Effector memory CD4-positive, alpha-beta T cell (primary cell): Measurements from ENCODE around the gene ADSS1.

ENCODE experiments used
- DNase-seq, 3 donors: peaks; one replicate each; pipeline ENCODE4 v3.0.0-alpha.2; 2020
- H3K27ac ChIP-seq: 2 replicates; pipeline ENCODE4 v1.7.0; 2013; ENCODE audit warnings: mild to moderate bottlenecking, low read length, moderate library complexity; ENCODE audit not compliant: insufficient read depth, poor library complexity, severe bottlenecking
- H3K27me3 ChIP-seq: replicated peaks from 2 replicates; pipeline ENCODE4 v1.7.0; 2013; ENCODE audit warnings: mild to moderate bottlenecking, low read length; ENCODE audit not compliant: insufficient read depth, control insufficient read depth, poor library complexity, severe bottlenecking
- H3K36me3 ChIP-seq: 2 replicates; pipeline ENCODE4 v1.7.0; 2013; ENCODE audit warnings: mild to moderate bottlenecking, low read length, moderate library complexity; ENCODE audit not compliant: control insufficient read depth, insufficient read depth
- H3K4me1 ChIP-seq: 2 replicates; pipeline ENCODE4 v1.7.0; 2013; ENCODE audit warnings: low read length, mild to moderate bottlenecking; ENCODE audit not compliant: control insufficient read depth, insufficient read depth, poor library complexity, severe bottlenecking
- H3K4me3 ChIP-seq: 2 replicates; pipeline ENCODE4 v1.7.0; 2013; ENCODE audit warnings: low read length, low read depth, mild to moderate bottlenecking; ENCODE audit not compliant: insufficient read depth, poor library complexity, severe bottlenecking
- H3K9me3 ChIP-seq: 2 replicates; pipeline ENCODE4 v1.7.0; 2013; ENCODE audit warnings: mild to moderate bottlenecking, low read length, moderate library complexity; ENCODE audit not compliant: control insufficient read depth

The ADSS1 gene

DNA sequence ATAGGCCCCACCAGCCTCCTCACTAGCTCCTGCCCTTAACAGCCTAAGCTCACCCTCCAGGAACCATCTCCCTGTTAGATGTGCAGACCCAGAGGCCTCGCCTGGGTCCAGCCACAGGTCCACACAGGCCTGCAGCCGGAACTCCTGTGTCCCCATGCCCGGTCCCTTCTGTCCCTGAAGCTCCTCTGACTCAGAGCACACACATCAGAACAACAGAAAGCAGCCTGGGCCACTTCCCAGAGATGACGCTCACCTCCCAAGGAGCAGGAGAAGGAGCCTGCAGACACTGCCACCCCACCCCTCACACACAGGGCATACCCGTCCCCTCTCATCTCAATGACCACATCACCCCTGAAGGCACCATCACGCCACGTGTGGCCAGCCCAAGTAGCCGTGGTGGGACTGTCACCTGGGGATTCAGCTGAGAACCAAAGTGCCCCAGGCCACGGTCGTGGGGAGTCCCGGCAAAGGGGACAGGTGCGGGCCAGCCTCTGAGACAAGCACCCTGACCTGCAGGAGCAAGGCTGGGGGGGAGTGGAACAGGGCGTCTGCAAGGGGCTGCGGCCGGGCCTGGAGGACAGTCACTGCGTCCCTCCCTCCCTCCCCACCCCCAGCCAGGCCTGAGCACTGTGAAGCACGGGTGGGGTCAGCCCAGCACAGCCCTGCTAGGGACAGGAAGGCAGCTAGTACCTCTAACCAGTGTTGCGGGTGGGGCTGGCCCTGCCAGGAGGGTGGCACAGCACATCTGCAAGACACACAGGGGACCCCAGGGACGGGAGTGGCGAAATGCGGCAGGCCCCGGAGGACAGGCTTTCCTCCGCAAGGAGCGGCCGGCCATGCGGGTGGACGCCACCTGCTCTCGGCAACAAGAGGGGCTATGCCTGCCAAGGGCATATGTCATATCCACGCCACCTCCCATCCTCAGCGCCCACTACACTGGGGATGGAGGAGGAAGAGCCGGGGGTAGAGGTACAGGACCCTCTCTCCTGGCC, 66.0 kb downstream of the ADSS1 start:
- DNase-seq: no peak
- Histone ChIP-seq H3K27me3 (no peaks in the 10 kb centered on the region), H3K27ac (no peak overlapping the region), H3K9me3 (no peaks in the 10 kb centered on the region), H3K4me1 (peaks cover 49% of the 10 kb centered on the region), H3K4me3 (no peak overlapping the region), H3K36me3 (peaks cover 27% of the 10 kb centered on the region)

DNA sequence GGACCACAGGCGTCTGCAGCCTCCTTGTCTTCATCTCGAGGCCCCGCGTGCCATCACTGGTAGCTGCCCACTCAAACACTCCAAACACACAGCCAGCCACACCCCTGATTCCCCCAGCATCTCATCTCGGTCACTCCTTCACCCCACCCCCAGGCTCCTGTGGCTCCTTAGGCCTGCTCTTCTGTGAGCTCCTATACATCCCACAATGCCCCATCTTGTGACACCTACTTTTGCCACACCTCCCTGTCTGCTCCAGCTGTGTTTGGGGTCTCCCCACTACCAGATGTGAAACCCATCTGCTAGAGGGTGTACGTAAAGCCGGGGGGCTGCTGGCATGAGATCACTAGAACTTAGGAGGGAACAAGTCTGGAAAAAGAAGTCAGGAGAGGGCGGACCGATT, 67.4 kb downstream of the ADSS1 start:
- Histone ChIP-seq H3K4me3 (no peak overlapping the region), H3K9me3 (no peaks in the 10 kb centered on the region), H3K27ac (no peak overlapping the region), H3K36me3 (peaks cover 27% of the 10 kb centered on the region), H3K4me1 (peaks cover 51% of the 10 kb centered on the region), H3K27me3 (no peaks in the 10 kb centered on the region)
- no peak for DNase-seq

DNA sequence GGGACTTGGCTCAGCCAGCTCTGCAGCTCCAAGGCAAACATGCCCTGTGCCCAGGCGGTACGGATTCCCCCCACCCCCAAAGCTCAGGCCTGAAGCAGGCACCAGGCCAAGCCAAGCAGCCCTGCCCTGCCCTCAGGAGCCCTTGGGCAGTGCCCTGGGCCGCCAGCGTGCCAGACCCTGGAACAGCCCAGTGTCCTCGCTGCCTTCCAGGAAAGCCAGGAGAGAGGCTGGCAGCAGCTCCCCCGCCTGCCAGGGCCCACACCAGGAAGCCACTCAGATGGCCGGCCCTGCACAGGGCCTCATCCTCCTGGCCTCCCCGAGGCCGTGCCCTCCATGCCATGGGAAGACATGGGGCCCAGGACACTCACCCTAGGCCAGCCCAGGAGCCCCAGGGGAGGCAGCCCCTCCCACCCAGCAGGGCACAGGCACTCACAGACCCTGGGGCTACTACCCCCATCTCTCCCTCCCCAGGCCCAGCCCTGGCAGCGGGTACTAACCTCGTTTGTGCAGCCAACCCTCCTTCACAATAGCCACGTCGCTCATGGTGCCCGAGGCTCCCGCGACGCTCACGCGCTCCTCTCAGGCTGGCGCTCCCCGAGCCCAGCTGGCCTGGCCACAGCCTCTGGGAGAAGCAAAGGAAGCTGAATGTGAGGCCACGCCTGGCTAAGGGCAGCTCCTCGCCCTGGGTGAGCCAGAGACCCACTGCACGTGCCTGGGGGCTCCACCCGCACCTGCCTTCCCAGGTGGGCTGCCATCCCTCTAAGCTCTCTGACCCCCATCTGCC, 68.3 kb downstream of the ADSS1 start:
- Histone ChIP-seq H3K27ac (no peak overlapping the region), H3K36me3 (peaks cover 27% of the 10 kb centered on the region)
- DNase-seq: no peak

DNA sequence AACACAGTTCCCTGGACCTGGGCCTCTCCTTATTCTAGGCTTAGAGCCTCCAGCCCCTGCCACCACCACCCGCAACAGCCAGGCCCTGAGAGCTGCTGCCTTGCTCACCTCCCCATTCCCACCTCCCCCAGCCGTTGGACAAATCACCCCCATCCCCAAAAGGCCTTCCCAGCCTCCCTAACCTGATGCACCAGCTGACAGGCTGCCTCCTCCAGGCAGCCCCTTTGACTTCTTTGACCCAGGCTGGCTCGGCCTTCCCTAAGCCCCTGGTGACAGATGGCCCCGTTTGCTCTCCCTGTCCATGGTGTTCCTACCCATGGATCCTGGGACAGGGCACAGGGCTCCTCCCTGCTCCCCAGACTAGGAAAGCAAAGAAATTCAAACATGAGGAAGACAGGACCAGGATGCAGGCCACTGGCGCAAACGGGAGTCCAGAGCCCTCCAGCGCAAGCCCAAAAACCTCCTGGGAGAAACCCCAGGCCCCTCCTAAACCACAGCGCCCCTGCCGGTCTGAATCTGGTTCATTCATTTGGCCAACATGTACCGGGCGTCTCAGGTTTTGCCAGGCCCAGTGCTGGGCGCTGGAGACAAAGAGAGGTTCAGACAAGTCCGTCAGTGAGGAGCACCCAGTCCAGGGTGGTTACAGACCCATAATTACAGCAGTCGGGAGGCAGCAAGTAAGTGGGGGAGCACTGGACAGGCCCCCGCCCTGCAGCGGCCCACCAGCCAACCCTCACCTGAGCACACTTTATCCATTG, 69.1 kb downstream of the ADSS1 start:
- no peak for DNase-seq
- no peak overlapping the region for H3K27ac ChIP-seq
- peaks cover 27% of the 10 kb centered on the region for H3K36me3 ChIP-seq
- no peaks in the 10 kb centered on the region for H3K27me3 ChIP-seq
- H3K4me3 ChIP-seq: no peak overlapping the region
- peaks cover 37% of the 10 kb centered on the region for H3K4me1 ChIP-seq
- no peaks in the 10 kb centered on the region for H3K9me3 ChIP-seq

More for the DNA sequence above, 68.3 kb downstream of the ADSS1 start:
- no peak overlapping the region for H3K4me3 ChIP-seq
- H3K27me3 ChIP-seq: no peaks in the 10 kb centered on the region
- H3K4me1 ChIP-seq: peaks cover 42% of the 10 kb centered on the region
- no peaks in the 10 kb centered on the region for H3K9me3 ChIP-seq

DNA sequence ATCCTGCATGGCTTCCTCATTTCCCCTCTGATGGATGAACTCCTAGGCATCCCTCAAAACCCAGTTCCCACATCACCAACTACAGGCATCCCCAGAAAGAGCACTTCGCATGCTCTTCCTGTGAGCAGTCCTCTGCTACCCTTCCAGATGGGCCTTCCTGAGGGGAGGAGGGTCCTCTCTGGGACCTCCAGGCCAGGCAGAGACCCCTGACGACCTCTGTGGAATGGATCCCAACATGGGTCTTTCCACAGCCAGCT, 69.6 kb downstream of the ADSS1 start:
- no peaks in the 10 kb centered on the region for H3K27me3 ChIP-seq
- no peak for DNase-seq
- no peak overlapping the region for H3K4me3 ChIP-seq
- H3K4me1 ChIP-seq: peaks cover 37% of the 10 kb centered on the region
- no peak overlapping the region for H3K27ac ChIP-seq
- peaks cover 27% of the 10 kb centered on the region for H3K36me3 ChIP-seq
- H3K9me3 ChIP-seq: no peaks in the 10 kb centered on the region

DNA sequence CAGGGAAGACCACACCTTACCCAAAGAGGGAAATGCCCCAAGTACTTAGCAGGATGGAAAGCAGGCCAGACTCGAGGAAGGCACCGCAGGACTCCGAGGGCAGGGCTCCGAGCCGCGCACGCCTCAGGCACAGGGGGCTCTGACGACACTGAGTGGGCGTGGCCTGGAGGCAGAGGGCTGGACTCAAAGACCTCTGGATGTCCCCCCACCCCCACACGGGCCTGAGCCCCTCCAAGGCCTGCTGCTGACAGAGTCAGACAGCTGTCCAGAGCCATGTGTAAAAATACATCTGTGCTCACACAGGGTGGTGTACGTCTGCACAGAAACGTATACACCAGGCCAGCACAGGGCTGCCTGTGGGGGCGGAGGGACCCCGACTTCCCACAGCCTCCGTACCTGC, 70.1 kb downstream of the ADSS1 start:
- H3K27me3 ChIP-seq: no peaks in the 10 kb centered on the region
- no peak for DNase-seq
- no peaks in the 10 kb centered on the region for H3K9me3 ChIP-seq
- peaks cover 37% of the 10 kb centered on the region for H3K4me1 ChIP-seq
- H3K36me3 ChIP-seq: peaks cover 26% of the 10 kb centered on the region
- peak overlapping the region; percentile 66 for H3K4me3 ChIP-seq
- peak overlapping the region; percentile 42 for H3K27ac ChIP-seq

DNA sequence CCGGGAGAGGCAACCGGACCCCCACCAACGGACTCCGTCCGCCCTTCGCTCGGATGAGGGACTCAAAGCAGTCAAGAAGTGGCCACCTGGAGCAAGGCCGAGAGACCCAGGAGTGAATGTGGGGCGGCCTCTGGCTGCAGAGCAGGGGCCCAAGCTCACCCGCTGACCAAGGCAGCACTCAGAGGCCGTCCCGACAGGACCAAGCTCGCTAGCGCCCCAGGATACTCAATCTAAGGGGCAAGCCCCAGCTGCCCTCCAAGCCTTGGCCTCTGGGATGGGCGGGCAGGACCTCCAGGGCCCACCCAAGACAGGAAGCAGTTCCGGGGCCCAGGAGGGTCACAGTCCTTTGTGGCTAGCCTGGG, 70.6 kb downstream of the ADSS1 start:
- H3K4me1 ChIP-seq: peaks cover 37% of the 10 kb centered on the region
- peak overlapping the region; percentile 66 for H3K4me3 ChIP-seq
- no peak for DNase-seq
- no peaks in the 10 kb centered on the region for H3K27me3 ChIP-seq
- H3K9me3 ChIP-seq: no peaks in the 10 kb centered on the region
- peaks cover 21% of the 10 kb centered on the region for H3K36me3 ChIP-seq
- H3K27ac ChIP-seq: peak overlapping the region; percentile 42

DNA sequence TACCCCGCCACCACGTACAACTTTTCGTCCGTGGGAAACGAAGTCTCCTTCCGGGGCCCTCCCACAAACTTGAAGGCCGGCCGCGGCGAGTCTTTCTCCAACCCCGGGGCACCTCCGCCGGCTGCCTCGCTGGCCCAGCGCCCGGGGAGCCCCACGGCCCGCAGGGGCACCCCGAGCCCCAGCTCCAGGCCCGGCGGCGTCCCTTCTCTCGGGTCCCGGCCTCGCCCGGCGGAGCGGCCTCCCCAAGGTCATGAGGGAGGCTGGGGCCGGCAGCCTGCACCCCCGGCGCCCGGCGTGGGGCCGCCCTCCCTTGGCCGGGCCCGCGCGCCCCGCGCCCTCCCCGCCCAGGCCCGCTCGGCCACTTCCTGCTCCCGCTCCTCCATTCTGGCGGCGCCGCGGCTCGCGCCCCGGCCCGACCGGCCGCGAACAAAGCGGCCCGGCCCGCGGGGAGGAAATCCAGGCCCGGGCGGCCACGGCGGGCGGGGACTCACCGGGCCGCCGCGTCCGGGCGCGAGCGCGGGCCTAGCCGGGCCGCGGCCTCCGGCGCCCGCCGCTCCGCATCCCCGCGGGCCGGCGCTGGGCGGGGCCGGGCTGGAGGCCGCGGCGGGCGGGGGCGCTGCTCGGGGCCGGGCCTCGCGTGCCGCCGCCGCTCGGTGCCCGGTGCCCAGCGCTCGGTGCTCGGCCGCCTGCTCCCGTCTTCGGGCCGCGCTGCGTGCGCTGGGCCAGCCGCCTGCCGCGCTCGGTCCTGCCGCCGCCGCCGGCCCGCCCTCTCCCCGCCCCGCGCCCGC, 71.2 kb downstream of the ADSS1 start, which contains the start of gene AKT1:
TSS of gene AKT1 (minus strand) at position 756 of the 788 bp plus-strand sequence. CDS start 3,105 bp downstream, outside the sequence.
- H3K4me1 ChIP-seq: peaks cover 37% of the 10 kb centered on the region
- no peaks in the 10 kb centered on the region for H3K9me3 ChIP-seq
- H3K27ac ChIP-seq: peak within 1 kb of the TSS; percentile 70
- H3K36me3 ChIP-seq: peaks cover 17% of the 10 kb centered on the region
- no peak for DNase-seq
- no peaks in the 10 kb centered on the region for H3K27me3 ChIP-seq
- H3K4me3 ChIP-seq: peak within 1 kb of the TSS; percentile 66
